NB4 (cell line): ENCODE measurements around the gene TEPSIN.

Experiments
- DNase-seq: peaks from one replicate; pipeline ENCODE4 v3.0.0; 2010; ENCODE audit warnings: low read depth
- H3K4me3 ChIP-seq: one replicate; pipeline ENCODE4 v1.5.1; 2011; ENCODE audit warnings: mild to moderate bottlenecking, low read depth, low read length, moderate library complexity
- CTCF ChIP-seq: IDR thresholded peaks from one replicate; pipeline ENCODE4 v1.5.1; 2012; ENCODE audit warnings: low read depth, low read length
- MAX ChIP-seq: IDR thresholded peaks from 2 replicates; pipeline ENCODE4 v1.6.1; 2011; ENCODE audit warnings: low read depth, low read length
- MYC ChIP-seq: IDR thresholded peaks from 2 replicates; pipeline ENCODE4 v1.6.1; 2011; ENCODE audit warnings: low read depth, low read length
- POLR2A ChIP-seq: IDR thresholded peaks from 2 replicates; pipeline ENCODE4 v1.6.1; 2011; ENCODE audit warnings: mild to moderate bottlenecking; ENCODE audit not compliant: insufficient read length; ENCODE audit errors: extremely low read depth

TEPSIN gene

GRCh38 chr17:81258292-81258691, 19.4 kb upstream of the TEPSIN start:
- H3K4me3 ChIP-seq: no peak overlapping the region
- TF ChIP-seq MAX (no peak), MYC (no peak), CTCF (no peak), POLR2A (no peak)
- DNase-seq: no peak

- no peak for TF ChIP-seq CTCF
- no peak for TF ChIP-seq MYC
- no peak for TF ChIP-seq MAX
- no peak for TF ChIP-seq POLR2A
Observed at GRCh38 chr17:81257533-81257932, 18.7 kb upstream of the TEPSIN start.

GRCh38 chr17:81256616-81257015, 17.8 kb upstream of the TEPSIN start:
- DNase-seq: no peak
- TF ChIP-seq MYC (no peak), MAX (no peak), POLR2A (no peak), CTCF (no peak)
- no peak overlapping the region for H3K4me3 ChIP-seq

More at GRCh38 chr17:81257533-81257932, 18.7 kb upstream of the TEPSIN start:
- DNase-seq: no peak
- H3K4me3 ChIP-seq: no peak overlapping the region

GRCh38 chr17:81254955-81255717, 16.3 kb upstream of the TEPSIN start:
- DNase-seq: peak; percentile 93
- TF ChIP-seq MAX: peak; percentile 37; the same call in 1 of the 2 replicates
- peak; percentile 73 for TF ChIP-seq CTCF
- TF ChIP-seq MYC: peak; percentile 68
- peak; percentile 15 for TF ChIP-seq POLR2A
- H3K4me3 ChIP-seq: peak overlapping the region; percentile 44

- peak; percentile 62 for DNase-seq
- no peak overlapping the region for H3K4me3 ChIP-seq
- TF ChIP-seq CTCF (peak; percentile 26), POLR2A (no peak), MYC (no peak), MAX (no peak)
Observed at GRCh38 chr17:81253358-81254131, 14.7 kb upstream of the TEPSIN start.
